ENCODE data around the gene SLC7A6.
A peak's percentile ranks its signal among the peaks of the same experiment; 100 is the strongest.

The SLC7A6 gene

GRCh38 chr16:68233085-68233834, 31.1 kb upstream of the SLC7A6 start:
- no peak overlapping the region for H3K9ac ChIP-seq (ENCODE audit: insufficient read length)
- H3K27ac ChIP-seq = no peak overlapping the region
- no peak overlapping the region for H3K4me3 ChIP-seq
- no peak for DNase-seq (ENCODE audit: low read depth, low spot score)
- H3K9me3 ChIP-seq (ENCODE audit: low read depth, low read length) = no peaks in the 10 kb centered on the region
- TF ChIP-seq EZH2 (IDR thresholded peaks at IDR 0.05) (no peak), POLR2AphosphoS5 (IDR thresholded peaks at IDR 0.05; ENCODE audit: borderline replicate concordance, low read depth, low read length) (no peak), FOXP2 (optimal IDR thresholded peaks at IDR 0.05; ENCODE audit: control extremely low read depth, extremely low read length, insufficient read depth) (no peak)
- H3K36me3 ChIP-seq (ENCODE audit: insufficient read depth, low read length) = no peaks in the 10 kb centered on the region

GRCh38 chr16:68233835-68234187, 30.5 kb upstream of the SLC7A6 start:
- no peaks in the 10 kb centered on the region for H3K36me3 ChIP-seq (ENCODE audit: insufficient read depth, low read length)
- H3K9me3 ChIP-seq (ENCODE audit: low read depth, low read length) = no peaks in the 10 kb centered on the region
- DNase-seq (ENCODE audit: low read depth, low spot score) = no peak
- H3K27ac ChIP-seq = no peak overlapping the region
- H3K9ac ChIP-seq (ENCODE audit: insufficient read length) = no peak overlapping the region
- no peak for TF ChIP-seq POLR2AphosphoS5 (IDR thresholded peaks at IDR 0.05; ENCODE audit: borderline replicate concordance, low read depth, low read length)
- no peak for TF ChIP-seq FOXP2 (optimal IDR thresholded peaks at IDR 0.05; ENCODE audit: control extremely low read depth, extremely low read length, insufficient read depth)
- TF ChIP-seq EZH2 (IDR thresholded peaks at IDR 0.05) = no peak
- no peak overlapping the region for H3K4me3 ChIP-seq

DNA sequence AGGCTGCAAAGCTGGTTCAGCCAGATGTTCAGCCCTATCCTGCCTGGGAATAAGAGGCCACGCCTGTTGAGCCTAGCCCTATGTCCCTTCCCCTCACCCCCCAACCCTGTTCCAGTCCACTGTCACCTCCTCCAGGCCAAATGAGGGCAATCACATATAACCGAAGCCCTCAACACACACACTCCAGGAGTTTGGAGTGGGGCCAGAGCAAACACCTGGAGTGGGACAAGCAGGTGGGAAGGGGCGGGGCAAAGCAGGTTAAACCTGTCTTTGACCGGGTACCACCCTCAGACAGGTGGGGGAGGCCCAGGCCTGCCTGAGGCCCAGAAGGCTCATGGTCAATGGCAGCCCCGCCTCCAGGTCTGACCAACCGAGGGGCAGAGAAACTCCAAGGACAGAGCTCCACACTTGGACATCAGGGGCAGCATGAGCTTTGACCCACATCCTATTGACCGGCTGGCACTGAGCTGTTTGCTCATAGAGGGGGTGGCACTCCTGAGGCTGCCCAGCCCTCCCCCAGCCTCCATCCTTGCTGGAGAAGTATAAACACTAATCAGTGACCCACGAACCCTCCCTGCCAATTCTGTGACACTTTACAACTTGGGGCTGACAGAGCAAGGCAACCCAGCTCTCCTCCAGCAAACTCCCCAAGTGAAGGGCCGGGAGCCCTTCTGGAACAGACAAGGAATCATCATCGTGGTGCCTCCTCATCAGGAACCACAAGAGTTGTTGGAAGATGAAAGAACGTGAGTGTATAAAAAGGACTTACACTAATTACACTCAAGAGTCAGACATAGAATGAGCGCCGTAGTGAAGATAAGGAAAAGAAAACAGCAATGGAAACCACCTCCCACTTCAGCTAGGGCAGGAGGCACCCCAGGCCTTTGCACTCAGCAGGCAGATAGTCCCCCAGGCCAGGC, 29.9 kb upstream of the SLC7A6 start:
- no peaks in the 10 kb centered on the region for H3K36me3 ChIP-seq (ENCODE audit: insufficient read depth, low read length)
- H3K4me3 ChIP-seq = no peak overlapping the region
- no peak overlapping the region for H3K9ac ChIP-seq (ENCODE audit: insufficient read length)
- H3K9me3 ChIP-seq (ENCODE audit: low read depth, low read length) = no peaks in the 10 kb centered on the region
- no peak for DNase-seq (ENCODE audit: low read depth, low spot score)
- TF ChIP-seq FOXP2 (optimal IDR thresholded peaks at IDR 0.05; ENCODE audit: control extremely low read depth, extremely low read length, insufficient read depth) (no peak), POLR2AphosphoS5 (IDR thresholded peaks at IDR 0.05; ENCODE audit: borderline replicate concordance, low read depth, low read length) (no peak), EZH2 (IDR thresholded peaks at IDR 0.05) (no peak)
- no peak overlapping the region for H3K27ac ChIP-seq

DNA sequence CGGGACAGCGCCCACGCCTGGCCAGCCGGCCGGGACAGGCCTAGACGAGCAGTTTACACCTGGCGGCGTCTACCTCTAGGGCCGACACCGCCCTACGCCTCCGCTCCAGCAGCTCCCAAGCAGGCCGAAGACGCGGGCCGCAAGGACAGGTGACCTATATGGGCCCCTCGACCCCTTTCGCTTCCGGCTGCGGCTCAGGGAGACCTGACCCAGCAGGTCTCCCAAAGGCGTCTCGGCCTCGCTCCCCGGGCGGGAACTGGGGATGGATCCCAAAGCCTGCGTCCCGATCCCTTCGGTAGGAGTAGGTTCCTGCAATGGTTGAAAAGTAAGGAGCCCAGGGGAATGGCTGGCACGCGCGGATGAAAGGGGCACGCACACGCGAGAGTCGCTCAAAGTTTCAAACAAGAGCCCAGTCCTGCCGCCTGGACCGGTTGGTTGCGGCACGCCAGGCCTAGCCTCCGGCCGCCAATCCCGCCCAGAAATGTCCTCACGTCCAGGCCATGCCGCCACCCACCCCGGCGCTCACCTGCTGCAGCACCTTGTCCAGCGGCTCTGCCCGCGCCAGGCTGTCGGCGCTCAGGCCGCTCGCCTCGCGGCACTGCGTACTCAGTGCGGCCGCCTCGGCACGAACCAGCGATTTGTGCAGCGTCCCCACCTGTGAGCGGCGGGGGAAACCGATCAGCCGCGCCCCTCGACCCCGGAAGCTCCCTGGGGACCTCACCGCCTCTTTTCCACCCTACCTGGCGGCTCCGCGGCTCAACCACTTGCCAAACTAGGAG, 29.0 kb upstream of the SLC7A6 start:
- DNase-seq (ENCODE audit: low read depth, low spot score) = no peak
- H3K9ac ChIP-seq (ENCODE audit: insufficient read length) = no peak overlapping the region
- no peak overlapping the region for H3K27ac ChIP-seq
- no peaks in the 10 kb centered on the region for H3K9me3 ChIP-seq (ENCODE audit: low read depth, low read length)
- no peaks in the 10 kb centered on the region for H3K36me3 ChIP-seq (ENCODE audit: insufficient read depth, low read length)
- H3K4me3 ChIP-seq = no peak overlapping the region
- TF ChIP-seq POLR2AphosphoS5 (IDR thresholded peaks at IDR 0.05; ENCODE audit: borderline replicate concordance, low read depth, low read length) = no peak
- no peak for TF ChIP-seq EZH2 (IDR thresholded peaks at IDR 0.05)
- no peak for TF ChIP-seq FOXP2 (optimal IDR thresholded peaks at IDR 0.05; ENCODE audit: control extremely low read depth, extremely low read length, insufficient read depth)

- H3K9me3 ChIP-seq (ENCODE audit: low read depth, low read length) = no peaks in the 10 kb centered on the region
- H3K4me3 ChIP-seq = peak within 1 kb of the TSS; percentile 74
- no peaks in the 10 kb centered on the region for H3K36me3 ChIP-seq (ENCODE audit: insufficient read depth, low read length)
- TF ChIP-seq POLR2AphosphoS5 (IDR thresholded peaks at IDR 0.05; ENCODE audit: borderline replicate concordance, low read depth, low read length) (no peak), EZH2 (IDR thresholded peaks at IDR 0.05) (no peak), FOXP2 (optimal IDR thresholded peaks at IDR 0.05; ENCODE audit: control extremely low read depth, extremely low read length, insufficient read depth) (no peak)
- DNase-seq (ENCODE audit: low read depth, low spot score) = no peak
- H3K9ac ChIP-seq (ENCODE audit: insufficient read length) = peak within 1 kb of the TSS; percentile 63
- peak within 1 kb of the TSS; percentile 83 for H3K27ac ChIP-seq
Measured at GRCh38 chr16:68235887-68236136, 28.5 kb upstream of the SLC7A6 start, which contains the start of gene ESRP2. TSS of gene ESRP2 (minus strand) at chr16:68236127. CDS start at chr16:68236045, 82 bp downstream.

DNA sequence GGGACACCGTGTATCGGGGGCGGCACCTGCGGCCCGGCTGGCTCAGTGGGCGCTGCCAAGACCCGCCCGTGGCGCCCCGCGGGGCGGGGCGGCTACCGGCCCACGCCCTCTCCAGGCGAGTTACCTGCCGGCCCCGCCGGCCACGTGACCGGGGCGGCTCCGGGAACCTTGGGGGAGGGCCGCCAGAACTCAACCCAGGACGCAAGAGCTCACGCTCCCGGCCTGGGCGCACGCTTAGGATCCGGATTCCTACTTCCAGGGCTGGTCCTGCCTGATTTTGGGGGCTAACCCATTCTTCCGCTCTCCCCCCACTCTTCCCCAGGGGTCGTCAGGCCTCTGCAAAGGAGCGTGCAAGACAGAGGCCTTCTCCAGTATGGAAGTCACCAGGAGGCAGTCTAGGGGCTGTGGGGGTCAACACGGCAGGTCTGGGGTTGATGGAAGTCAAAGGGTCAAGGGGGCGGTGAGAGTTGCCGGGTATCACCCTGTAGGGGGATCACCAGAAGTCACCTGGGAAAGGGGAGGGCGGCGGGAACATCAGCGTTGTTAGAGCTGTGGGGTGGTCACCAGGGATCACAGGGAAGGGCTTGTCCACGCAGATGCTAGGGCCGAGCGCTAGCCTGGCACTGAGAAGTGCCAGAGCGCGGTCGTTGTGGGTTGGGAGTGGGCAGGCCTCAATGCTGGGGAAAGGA, 28.0 kb upstream of the SLC7A6 start:
- H3K27ac ChIP-seq = no peak overlapping the region
- H3K4me3 ChIP-seq = no peak overlapping the region
- no peak overlapping the region for H3K9ac ChIP-seq (ENCODE audit: insufficient read length)

GRCh38 chr16:68236826-68237242, 27.5 kb upstream of the SLC7A6 start:
- H3K27ac ChIP-seq = peak overlapping the region; percentile 83
- peak overlapping the region; percentile 74 for H3K4me3 ChIP-seq
- TF ChIP-seq POLR2AphosphoS5 (IDR thresholded peaks at IDR 0.05; ENCODE audit: borderline replicate concordance, low read depth, low read length) = no peak
- TF ChIP-seq EZH2 (IDR thresholded peaks at IDR 0.05) = no peak
- no peak for TF ChIP-seq FOXP2 (optimal IDR thresholded peaks at IDR 0.05; ENCODE audit: control extremely low read depth, extremely low read length, insufficient read depth)
- no peak for DNase-seq (ENCODE audit: low read depth, low spot score)
- no peaks in the 10 kb centered on the region for H3K36me3 ChIP-seq (ENCODE audit: insufficient read depth, low read length)
- no peaks in the 10 kb centered on the region for H3K9me3 ChIP-seq (ENCODE audit: low read depth, low read length)
- H3K9ac ChIP-seq (ENCODE audit: insufficient read length) = peak overlapping the region; percentile 63

More for the DNA sequence above, 28.0 kb upstream of the SLC7A6 start:
- Histone ChIP-seq H3K36me3 (ENCODE audit: insufficient read depth, low read length) (no peaks in the 10 kb centered on the region), H3K9me3 (ENCODE audit: low read depth, low read length) (no peaks in the 10 kb centered on the region)
- DNase-seq (ENCODE audit: low read depth, low spot score) = no peak
- no peak for TF ChIP-seq POLR2AphosphoS5 (IDR thresholded peaks at IDR 0.05; ENCODE audit: borderline replicate concordance, low read depth, low read length)
- no peak for TF ChIP-seq EZH2 (IDR thresholded peaks at IDR 0.05)
- no peak for TF ChIP-seq FOXP2 (optimal IDR thresholded peaks at IDR 0.05; ENCODE audit: control extremely low read depth, extremely low read length, insufficient read depth)
